Activated CD4-positive, alpha-beta T cell treated with anti-CD3 and anti-CD28 coated beads for 36 hours (primary cell): ENCODE measurements around the gene ZFPM1. TPM values are rescaled to one million over a fixed set of nuclear protein-coding genes. Genes with fewer than 3 reads are reported as not detected.

ENCODE experiments used
- ATAC-seq: fragments of 200-7000 bp; cut with Tn5 transposase; one replicate; pipeline ENCODE4 v1.10.0; 2021; ENCODE audit warnings: mild to moderate bottlenecking, moderate library complexity
- CTCF ChIA-PET: fragments of 350-600 bp; sonication (Branson Sonifier 250); formaldehyde crosslinking; loops from one replicate; lab custom pipeline; 2021; ENCODE audit warnings: antibody characterized with exemption; lab: Charles Lee
- POLR2A ChIA-PET: fragments of 350-600 bp; sonication (Branson Sonifier 250); formaldehyde crosslinking; loops from one replicate; lab custom pipeline; 2021; ENCODE audit warnings: antibody characterized with exemption, inconsistent platforms; lab: Charles Lee
- DNase-seq: peaks from one replicate; pipeline ENCODE4 v3.0.0-alpha.2; 2020
- H3K27ac Mint-ChIP-seq: one replicate; pipeline ENCODE4 v1.8.0; 2021; ENCODE audit warnings: mixed read lengths
- H3K27me3 Mint-ChIP-seq: one replicate; pipeline ENCODE4 v1.8.0; 2021; ENCODE audit warnings: mixed read lengths
- H3K36me3 Mint-ChIP-seq: one replicate; pipeline ENCODE4 v1.8.0; 2021; ENCODE audit warnings: low read depth, mixed read lengths
- H3K4me1 Mint-ChIP-seq: one replicate; pipeline ENCODE4 v1.8.0; 2021; ENCODE audit warnings: mixed read lengths
- H3K4me3 Mint-ChIP-seq: one replicate; pipeline ENCODE4 v1.8.0; 2021; ENCODE audit warnings: mild to moderate bottlenecking, moderate library complexity, mixed read lengths
- H3K9me3 Mint-ChIP-seq: one replicate; pipeline ENCODE4 v1.8.0; 2021; ENCODE audit warnings: low read depth, mixed read lengths
- intact Hi-C, 2 experiments: fragments of 100-400 bp; cut with DNase I in 1 of 2; cut with micrococcal nuclease in 1 of 2; formaldehyde crosslinking; loops; one replicate each; pipeline versions ENCODE4 v1.14.2 to v1.15.1; 2022 to 2024; cut with DNase I, micrococcal nuclease
- total RNA-seq, 2 experiments: library from RNA; stranded (reverse); gene quantifications; one replicate each; pipeline ENCODE4 v1.2.3, GENCODE V29; 2021

ZFPM1 gene
- total RNA-seq, 2 experiments from 2014 or later: 9.9 to 12.6 TPM

DNA sequence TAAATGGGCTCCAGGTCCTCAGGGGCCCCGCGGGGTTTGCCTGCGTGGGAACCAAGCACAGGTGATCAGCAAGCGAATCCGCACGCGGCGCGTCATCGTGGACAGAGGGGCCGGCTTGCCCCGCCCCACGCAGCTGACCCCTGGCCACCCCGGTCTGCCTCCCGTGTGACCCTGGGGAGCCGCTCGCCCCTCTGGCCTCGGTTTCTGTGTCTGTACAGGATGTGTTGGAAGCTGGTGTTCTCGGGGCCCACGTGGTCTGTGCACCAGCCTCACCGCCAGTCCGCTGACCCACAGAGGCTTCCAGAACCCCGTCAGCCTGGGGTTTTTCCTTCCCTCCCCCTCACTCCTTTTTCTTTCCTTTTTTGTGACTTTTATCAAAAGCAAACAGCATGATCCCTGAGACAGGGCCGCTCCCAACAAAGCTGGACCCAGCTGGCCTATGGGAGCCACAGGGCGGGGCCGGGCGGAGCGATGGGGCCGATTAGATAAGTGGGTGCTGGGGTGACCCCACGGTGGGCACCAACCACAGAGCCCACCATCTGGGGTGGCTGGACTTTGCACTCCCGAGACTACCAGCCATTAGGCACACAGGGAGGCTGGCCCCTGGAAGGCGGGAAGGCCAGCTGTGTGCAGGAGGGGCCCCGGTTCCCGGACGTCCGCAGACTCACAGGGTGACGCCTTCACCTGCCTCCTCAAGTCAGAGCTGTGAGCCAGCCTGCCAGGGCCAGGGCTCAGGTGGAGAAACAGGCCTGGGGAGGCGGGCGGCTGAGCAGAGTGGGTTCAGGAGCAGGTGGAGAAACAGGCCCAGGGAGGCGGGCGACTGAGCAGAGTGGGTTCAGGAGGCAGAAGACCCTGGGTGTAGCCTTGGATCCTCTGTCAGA, 56.0 kb downstream of the ZFPM1 start:
- H3K4me1 Mint-ChIP-seq: no peaks in the 10 kb centered on the region
- ATAC-seq (no peak), DNase-seq (no peak)
- CTCF ChIA-PET: no interaction called here
- H3K4me3 Mint-ChIP-seq: no peak overlapping the region
- H3K36me3 Mint-ChIP-seq: no peaks in the 10 kb centered on the region
- intact Hi-C loops: no loop called here
- no peak overlapping the region for H3K27ac Mint-ChIP-seq
- no peaks in the 10 kb centered on the region for H3K9me3 Mint-ChIP-seq
- POLR2A ChIA-PET: no interaction called here
- no peaks in the 10 kb centered on the region for H3K27me3 Mint-ChIP-seq

DNA sequence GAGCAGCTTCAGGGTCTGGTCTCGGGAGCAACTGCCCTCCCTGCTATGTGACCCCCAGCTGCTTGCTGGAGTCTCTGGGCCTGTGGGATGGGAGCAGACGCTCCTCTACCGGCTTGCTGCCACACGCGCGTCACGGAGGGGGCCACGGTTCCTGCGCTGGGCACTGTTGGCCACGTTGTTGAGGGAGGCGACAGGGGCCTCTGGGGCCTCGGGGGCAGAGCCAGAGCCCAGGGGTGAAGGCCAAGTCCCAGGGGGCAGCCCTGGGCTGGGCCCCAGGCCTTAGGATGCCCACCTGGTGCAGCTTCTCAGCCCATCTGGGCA, 56.6 kb downstream of the ZFPM1 start:
- Mint-ChIP-seq H3K9me3 (no peaks in the 10 kb centered on the region), H3K4me3 (no peak overlapping the region), H3K27ac (no peak overlapping the region), H3K4me1 (no peaks in the 10 kb centered on the region), H3K27me3 (no peaks in the 10 kb centered on the region), H3K36me3 (no peaks in the 10 kb centered on the region)
- ATAC-seq (no peak), DNase-seq (no peak)
- intact Hi-C loops: no loop called here
- ChIA-PET POLR2A (no interaction called here), CTCF (no interaction called here)

DNA sequence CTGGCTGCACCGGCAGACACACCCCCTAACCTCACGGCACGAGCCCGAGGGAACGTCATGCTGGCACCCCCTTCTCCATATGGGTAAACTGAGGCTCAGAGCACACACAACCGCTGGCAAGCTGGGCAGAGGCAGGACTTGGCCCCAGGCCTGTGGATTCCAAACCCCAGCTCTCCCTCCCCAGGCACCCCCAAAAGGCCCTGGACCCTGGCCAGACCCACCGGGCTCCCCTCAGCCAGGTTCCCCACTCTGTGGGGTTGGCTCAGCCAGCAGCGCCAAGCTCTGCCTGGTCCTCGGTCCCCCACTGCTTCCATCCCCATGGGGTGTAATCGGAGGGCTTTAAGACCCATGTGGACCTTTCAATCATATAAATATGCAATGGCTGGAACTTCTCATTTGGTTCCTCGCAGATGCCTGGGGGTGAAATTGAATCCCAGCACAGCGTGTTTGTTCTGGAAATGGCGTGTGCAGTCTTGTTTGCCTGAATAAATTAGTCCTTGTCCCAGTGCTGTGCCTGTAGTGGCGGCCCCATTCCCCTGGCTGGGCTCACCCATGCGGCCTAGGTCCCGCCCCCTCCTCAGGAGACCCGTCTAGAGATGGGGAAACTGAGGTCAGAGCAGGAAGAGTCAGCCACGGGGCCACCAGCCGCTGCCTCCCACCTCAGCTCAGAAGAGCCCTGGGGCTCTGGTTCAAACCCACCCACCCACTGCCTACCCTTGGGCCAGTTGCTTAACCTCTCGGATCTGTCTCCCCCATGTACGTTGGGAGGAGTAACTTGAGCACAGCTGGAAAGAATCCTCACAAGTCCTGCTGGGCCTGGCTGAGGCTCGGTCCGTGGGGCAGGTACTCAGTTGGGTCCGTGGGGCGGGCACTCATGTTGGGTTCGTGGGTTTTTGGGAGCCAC, 57.3 kb downstream of the ZFPM1 start:
- DNase-seq (no peak), ATAC-seq (no peak)
- intact Hi-C loops: no loop called here
- ChIA-PET CTCF (no interaction called here), POLR2A (no interaction called here)
- Mint-ChIP-seq H3K4me3 (no peak overlapping the region), H3K9me3 (no peaks in the 10 kb centered on the region), H3K36me3 (no peaks in the 10 kb centered on the region), H3K27ac (no peak overlapping the region), H3K27me3 (no peaks in the 10 kb centered on the region), H3K4me1 (no peaks in the 10 kb centered on the region)

DNA sequence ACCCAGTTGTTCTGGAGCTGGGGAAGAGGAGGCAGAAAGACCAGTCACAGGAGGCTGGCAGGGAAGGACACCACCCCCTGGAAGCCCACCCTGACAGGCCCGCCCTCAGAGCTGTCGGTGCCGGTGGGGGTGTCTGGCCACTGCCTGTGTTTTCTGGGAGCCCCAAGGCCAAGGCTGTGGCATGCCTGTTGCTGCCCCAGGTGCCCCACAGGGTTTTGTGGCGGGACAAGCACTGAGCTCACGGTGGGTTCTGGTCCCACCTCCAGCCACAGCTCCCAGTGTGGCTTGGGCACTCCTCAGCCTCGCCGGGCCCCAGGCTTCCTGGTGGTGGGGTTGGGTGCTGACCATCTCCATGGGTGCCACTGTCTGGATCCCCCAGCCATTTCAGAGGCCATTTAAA, 58.0 kb downstream of the ZFPM1 start:
- POLR2A ChIA-PET: no interaction called here
- no peak overlapping the region for H3K4me3 Mint-ChIP-seq

DNA sequence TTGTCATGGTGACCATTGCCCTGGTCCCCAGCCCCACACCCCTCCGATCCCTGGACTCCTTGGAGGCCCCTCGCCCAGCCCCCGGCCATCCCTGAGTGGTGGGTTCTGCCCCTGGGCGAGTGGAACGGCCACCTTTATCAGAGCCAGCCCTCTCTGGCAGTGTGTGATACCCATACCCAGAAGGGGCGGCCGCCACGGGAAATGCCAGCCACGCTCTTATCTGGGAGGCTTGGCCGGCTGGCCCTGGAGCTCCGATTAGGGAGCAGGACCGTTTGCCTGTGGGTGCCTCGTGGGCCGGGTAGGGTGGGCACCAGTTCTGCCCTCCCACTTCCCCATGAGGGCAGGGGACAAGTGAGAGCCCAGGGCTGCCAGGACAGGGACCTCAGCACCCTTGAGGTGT, 58.8 kb downstream of the ZFPM1 start:
- ChIA-PET POLR2A (no interaction called here), CTCF (no interaction called here)
- Mint-ChIP-seq H3K4me1 (no peaks in the 10 kb centered on the region), H3K9me3 (no peaks in the 10 kb centered on the region), H3K27me3 (no peaks in the 10 kb centered on the region), H3K4me3 (no peak overlapping the region), H3K27ac (no peak overlapping the region), H3K36me3 (no peaks in the 10 kb centered on the region)
- no peak for DNase-seq
- intact Hi-C loops: no loop called here
- no peak for ATAC-seq

More for the DNA sequence above, 58.0 kb downstream of the ZFPM1 start:
- DNase-seq (no peak), ATAC-seq (no peak)
- intact Hi-C loops: no loop called here
- Mint-ChIP-seq H3K36me3 (no peaks in the 10 kb centered on the region), H3K4me1 (no peaks in the 10 kb centered on the region), H3K27me3 (no peaks in the 10 kb centered on the region), H3K27ac (no peak overlapping the region), H3K9me3 (no peaks in the 10 kb centered on the region)
- CTCF ChIA-PET: no interaction called here

DNA sequence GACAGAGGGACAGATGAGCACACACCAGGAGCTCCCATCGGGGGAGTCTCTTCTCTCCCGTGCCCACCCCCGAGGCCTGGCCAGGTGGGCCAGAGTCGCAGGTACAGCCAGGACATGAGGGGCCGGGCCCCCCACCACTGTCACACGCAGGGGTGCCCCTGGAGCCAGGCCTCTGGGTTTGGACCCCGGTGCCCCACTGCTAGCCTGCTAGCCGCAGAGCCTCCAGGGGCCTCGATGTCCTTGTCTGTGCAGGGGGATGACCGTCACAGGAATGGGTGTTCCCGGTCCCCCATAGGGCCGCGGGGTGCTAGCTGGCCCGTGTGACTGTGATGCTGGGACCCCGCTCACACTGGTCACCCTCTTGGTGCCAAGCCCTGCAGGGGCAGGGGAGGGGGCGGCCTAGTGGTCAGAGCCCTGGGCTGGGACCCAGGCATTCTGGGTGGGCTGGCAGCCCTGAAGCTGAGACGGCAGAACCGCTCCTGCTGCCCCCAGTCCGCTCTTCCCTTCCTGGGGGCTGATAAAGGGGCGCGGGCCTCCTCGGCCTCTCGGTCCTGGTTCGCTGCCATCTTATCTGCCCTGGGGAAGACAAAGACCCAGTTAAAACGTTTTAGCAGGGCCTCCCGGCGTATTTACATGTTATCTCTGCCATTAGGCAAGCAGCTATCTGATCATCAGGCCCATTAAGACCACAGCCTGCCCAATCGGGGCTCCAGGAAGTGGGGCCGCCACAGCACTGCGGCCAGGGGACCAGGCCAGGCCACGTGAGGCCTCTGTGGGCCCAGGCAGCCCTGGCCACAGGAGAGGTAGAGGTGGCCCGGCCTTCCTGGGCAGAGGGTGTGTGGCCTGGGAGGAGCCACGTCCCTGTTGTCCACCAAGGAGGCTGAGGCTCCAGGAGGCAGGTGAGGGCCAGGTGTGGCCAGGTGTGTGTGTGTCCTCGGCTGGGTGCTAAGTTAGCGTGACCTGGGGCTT, 59.9 kb downstream of the ZFPM1 start:
- DNase-seq (no peak), ATAC-seq (no peak)
- Mint-ChIP-seq H3K27me3 (no peaks in the 10 kb centered on the region), H3K27ac (no peak overlapping the region), H3K9me3 (no peaks in the 10 kb centered on the region), H3K4me3 (no peak overlapping the region), H3K4me1 (no peaks in the 10 kb centered on the region), H3K36me3 (no peaks in the 10 kb centered on the region)
- CTCF ChIA-PET: no interaction called here
- intact Hi-C loops: no loop called here
- POLR2A ChIA-PET: no interaction called here

DNA sequence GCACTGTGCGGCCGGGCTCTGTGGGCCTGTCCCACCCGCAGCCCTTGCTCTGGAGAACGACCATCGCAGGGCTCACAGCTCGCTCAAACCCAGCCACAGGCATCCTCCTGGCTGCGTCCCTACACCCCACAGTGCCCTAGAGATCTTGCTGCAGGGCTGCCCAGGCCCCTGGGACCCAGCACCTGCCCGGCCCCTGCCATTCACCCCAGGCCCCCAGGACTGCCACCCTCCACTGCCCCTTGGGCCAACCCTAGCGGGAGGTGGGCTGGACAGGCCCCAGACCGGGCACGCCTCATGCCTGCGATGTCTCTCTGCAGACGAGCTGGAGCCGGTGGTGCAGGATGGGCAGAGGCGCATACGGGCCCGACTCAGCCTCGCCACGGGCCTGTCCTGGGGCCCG, 61.0 kb downstream of the ZFPM1 start:
- ATAC-seq (no peak), DNase-seq (no peak)
- no peaks in the 10 kb centered on the region for H3K4me1 Mint-ChIP-seq
- intact Hi-C loops: no loop called here
- POLR2A ChIA-PET: no interaction called here
- no peaks in the 10 kb centered on the region for H3K36me3 Mint-ChIP-seq
- H3K27me3 Mint-ChIP-seq: no peaks in the 10 kb centered on the region
- H3K4me3 Mint-ChIP-seq: no peak overlapping the region
- no peak overlapping the region for H3K27ac Mint-ChIP-seq
- H3K9me3 Mint-ChIP-seq: peaks cover 3% of the 10 kb centered on the region
- CTCF ChIA-PET: interaction anchor here (1.7 kb wide), 1 partner anchor 47 kb away, joined by 4 read pairs; no protein-coding TSS in a partner anchor

DNA sequence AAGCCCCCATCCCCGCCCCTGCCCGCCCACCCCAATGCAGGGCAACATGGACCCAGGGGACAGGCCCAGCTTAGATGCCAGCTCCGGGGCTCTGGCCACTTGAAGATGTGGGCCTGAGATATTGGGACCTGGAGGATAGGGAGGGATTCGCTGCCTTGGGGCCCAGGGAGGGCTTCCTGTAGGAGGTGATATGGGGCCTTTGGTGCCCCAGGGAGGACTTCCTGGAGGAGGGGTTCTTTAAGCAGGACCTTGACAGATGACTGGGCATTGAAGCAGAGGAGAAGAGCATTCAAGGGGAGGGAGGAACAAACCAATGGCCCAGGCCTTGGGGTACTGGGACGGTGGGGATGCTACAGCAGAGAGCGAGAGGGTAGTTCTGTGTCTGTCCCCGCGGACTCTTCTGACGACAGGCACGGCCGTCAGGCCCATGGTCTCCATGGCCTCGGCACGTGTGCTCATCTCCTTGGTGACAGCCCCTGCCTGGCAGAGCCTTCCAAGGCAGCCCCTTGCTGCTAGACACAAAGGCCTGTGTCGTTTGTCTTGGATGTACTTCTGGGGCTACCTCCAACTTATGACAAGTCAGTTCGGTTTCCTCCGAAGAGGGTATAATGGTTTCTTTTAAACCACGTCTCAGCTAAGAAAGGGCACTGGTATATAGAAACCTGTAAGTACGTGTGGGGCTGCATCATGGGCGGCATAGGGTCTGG, 61.6 kb downstream of the ZFPM1 start:
- Mint-ChIP-seq H3K4me3 (no peak overlapping the region), H3K27me3 (no peaks in the 10 kb centered on the region), H3K4me1 (no peaks in the 10 kb centered on the region), H3K9me3 (peaks cover 3% of the 10 kb centered on the region), H3K36me3 (no peaks in the 10 kb centered on the region), H3K27ac (no peak overlapping the region)
- CTCF ChIA-PET: interaction anchor here (1.7 kb wide), 1 partner anchor 46 kb away, joined by 4 read pairs; no protein-coding TSS in a partner anchor
- ATAC-seq (no peak), DNase-seq (no peak)
- intact Hi-C loops: no loop called here
- POLR2A ChIA-PET: no interaction called here

DNA sequence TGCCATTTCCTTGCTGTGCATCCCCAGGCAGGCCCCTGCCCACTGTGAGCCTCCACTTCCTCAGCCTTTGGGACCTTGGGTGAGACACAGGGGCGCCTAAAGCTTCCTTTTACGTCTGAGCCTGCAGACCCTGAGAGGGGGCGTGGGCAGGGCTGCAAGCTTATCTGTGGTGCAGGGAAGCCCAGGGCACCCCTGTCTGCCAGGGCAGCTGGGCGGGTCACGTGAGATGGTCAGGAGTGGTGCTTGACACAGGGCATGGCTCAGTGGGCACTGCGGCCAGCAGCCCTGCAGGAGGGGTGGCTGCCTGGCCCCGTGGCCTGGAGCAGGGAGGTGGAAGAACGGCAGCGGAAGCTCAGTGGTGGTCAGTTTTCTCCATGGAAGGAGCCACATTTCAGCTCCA, 62.3 kb downstream of the ZFPM1 start:
- H3K9me3 Mint-ChIP-seq: peaks cover 3% of the 10 kb centered on the region
- H3K27me3 Mint-ChIP-seq: no peaks in the 10 kb centered on the region
- no peak overlapping the region for H3K27ac Mint-ChIP-seq
- intact Hi-C loops: no loop called here
- H3K36me3 Mint-ChIP-seq: no peaks in the 10 kb centered on the region
- H3K4me3 Mint-ChIP-seq: no peak overlapping the region
- no peaks in the 10 kb centered on the region for H3K4me1 Mint-ChIP-seq
- CTCF ChIA-PET: interaction anchor here (0.6 to 1.7 kb wide), 2 partner anchors 46 to 880 kb away, joined by 4 read pairs; no protein-coding TSS in a partner anchor
- POLR2A ChIA-PET: no interaction called here
- DNase-seq: no peak
- no peak for ATAC-seq

DNA sequence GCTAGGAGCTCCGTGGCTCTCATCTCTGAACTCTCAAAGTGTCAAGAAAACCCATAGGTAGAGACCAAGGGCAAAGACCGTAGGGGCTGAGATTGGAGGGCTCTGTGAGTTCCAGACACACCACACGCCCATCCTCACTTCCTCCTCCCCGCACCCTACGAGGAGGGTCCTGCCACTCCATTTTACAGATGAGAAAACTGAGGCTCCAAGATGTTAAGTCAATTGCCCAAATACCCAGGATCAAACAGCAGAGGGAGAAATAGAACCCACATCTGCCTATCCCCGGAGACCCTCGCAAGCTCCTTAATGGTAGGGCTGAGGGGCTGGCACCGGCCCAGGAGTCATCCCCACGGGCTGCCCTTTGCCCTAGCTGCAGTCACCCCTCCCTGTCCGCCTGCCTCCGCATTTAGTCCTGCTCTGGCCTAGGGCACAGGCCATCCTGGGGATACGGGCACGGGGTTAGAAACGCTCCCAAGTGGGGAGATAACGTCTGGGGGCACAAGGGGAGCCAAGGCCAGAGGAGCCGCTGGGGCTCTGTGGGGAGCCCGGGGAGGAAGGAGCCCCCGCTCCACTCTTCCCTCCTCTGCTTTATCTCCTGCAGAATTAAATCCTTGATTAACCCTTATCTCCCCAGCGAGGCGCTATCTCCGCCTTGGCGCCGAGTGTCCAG, 63.0 kb downstream of the ZFPM1 start:
- intact Hi-C loops: no loop called here
- no peak for DNase-seq
- Mint-ChIP-seq H3K27me3 (no peaks in the 10 kb centered on the region), H3K9me3 (peaks cover 3% of the 10 kb centered on the region), H3K27ac (no peak overlapping the region), H3K4me3 (no peak overlapping the region), H3K4me1 (no peaks in the 10 kb centered on the region), H3K36me3 (no peaks in the 10 kb centered on the region)
- no peak for ATAC-seq
- ChIA-PET POLR2A (no interaction called here), CTCF (interaction anchor here (0.6 kb wide), 1 partner anchor 881 kb away, joined by 4 read pairs; no protein-coding TSS in a partner anchor)
